AG04449 (cell line): ENCODE data around the gene UBQLN4.

Experiments
- CTCF ChIA-PET: fragments of 350-600 bp; formaldehyde crosslinking; extraction: SDS; loops from one replicate; lab custom pipeline; 2021; ENCODE audit warnings: antibody characterized with exemption; lab: Yijun Ruan, JAX
- POLR2A ChIA-PET: fragments of 400-600, 350-600 bp; formaldehyde crosslinking; extraction: SDS; loops from one replicate; lab custom pipeline; 2020; ENCODE audit warnings: antibody characterized with exemption, inconsistent platforms; lab: Yijun Ruan, JAX
- DNase-seq: peaks from one replicate; pipeline ENCODE4 v3.0.0-alpha.2; 2010; ENCODE audit warnings: low read depth, low spot score
- H3K4me3 ChIP-seq: 2 replicates; pipeline ENCODE4 v1.5.1; 2011; ENCODE audit warnings: low read depth, mild to moderate bottlenecking, control low read depth, low read length
- CTCF ChIP-seq: IDR thresholded peaks from one replicate; pipeline ENCODE4 v1.5.1; 2011; ENCODE audit warnings: mild to moderate bottlenecking, moderate library complexity, low read length, control low read depth, inconsistent platforms; ENCODE audit not compliant: insufficient read depth; ENCODE audit errors: missing control alignments

Gene UBQLN4

GRCh38 chr1:156021954-156022353 lies 31.6 kb downstream of the UBQLN4 start:
- ChIA-PET POLR2A (no interaction called here), CTCF (interaction anchor here (0.7 kb wide), 1 partner anchor 32 kb away, joined by 3 read pairs; no protein-coding TSS in a partner anchor)
- H3K4me3 ChIP-seq = no peak overlapping the region
- no peak for TF ChIP-seq CTCF
- DNase-seq = no peak

- DNase-seq = no peak
- peak overlapping the region; percentile 92 for H3K4me3 ChIP-seq
- CTCF ChIA-PET = interaction anchor here (0.8 to 1.7 kb wide), 5 partner anchors 28 to 117 kb away, joined by 3 to 5 read pairs (median 3); no protein-coding TSS in a partner anchor
- TF ChIP-seq CTCF = no peak
- POLR2A ChIA-PET = no interaction called here
Observed at GRCh38 chr1:156021093-156021428, 32.5 kb downstream of the UBQLN4 start.

GRCh38 chr1:156020293-156021092 lies 33.1 kb downstream of the UBQLN4 start, which contains the start of gene SSR2:
SSR2 (minus strand) TSS chr1:156020951; CDS start chr1:156020167, 784 bp downstream.
- POLR2A ChIA-PET = no interaction called here
- CTCF ChIA-PET = interaction anchor here (0.8 to 1.7 kb wide), 9 partner anchors 10 to 116 kb away, joined by 3 to 6 read pairs (median 3); no protein-coding TSS in a partner anchor
- DNase-seq = peak; percentile 47
- H3K4me3 ChIP-seq = peak within 1 kb of the TSS; percentile 92
- TF ChIP-seq CTCF = no peak

- ChIA-PET CTCF (interaction anchor here (0.9 to 1.7 kb wide), 6 partner anchors 9 to 47 kb away, joined by 3 to 6 read pairs (median 4); no protein-coding TSS in a partner anchor), POLR2A (no interaction called here)
- no peak for TF ChIP-seq CTCF
- H3K4me3 ChIP-seq = peak overlapping the region; percentile 92
- DNase-seq = no peak
Observed at GRCh38 chr1:156019946-156020292, 33.7 kb downstream of the UBQLN4 start.

GRCh38 chr1:156014829-156015228 lies 38.8 kb downstream of the UBQLN4 start:
- no peak for DNase-seq
- H3K4me3 ChIP-seq = no peak overlapping the region
- no peak for TF ChIP-seq CTCF
- ChIA-PET POLR2A (no interaction called here), CTCF (no interaction called here)

- ChIA-PET CTCF (interaction anchor here (1.3 to 1.7 kb wide), 2 partner anchors 22 to 74 kb away, joined by 3 to 6 read pairs; no protein-coding TSS in a partner anchor), POLR2A (no interaction called here)
- no peak for DNase-seq
- no peak overlapping the region for H3K4me3 ChIP-seq
- no peak for TF ChIP-seq CTCF
Observed at GRCh38 chr1:156012051-156012817, 41.4 kb downstream of the UBQLN4 start.
